Vagina (tissue), 2 donors: ENCODE measurements around the gene DTX4. TPM values are rescaled to one million over a fixed set of nuclear protein-coding genes. Genes with fewer than 3 reads are reported as not detected.

Experiments
- DNase-seq, 2 donors: peaks; one replicate each; pipeline ENCODE4 v3.0.0-alpha.2; 2017; ENCODE audit errors: extremely low spot score in 2 of 2
- H3K27ac ChIP-seq: fragments of 200-600 bp; sonication (generic); one replicate; pipeline ENCODE4 v1.5.1; 2019
- H3K27me3 ChIP-seq: fragments of 200-600 bp; sonication (generic); one replicate; pipeline ENCODE4 v1.5.1; 2019
- H3K36me3 ChIP-seq, 2 donors: fragments of 200-600 bp; sonication (generic); one replicate each; pipeline ENCODE4 v1.5.1; 2017 to 2019
- H3K4me1 ChIP-seq: fragments of 200-600 bp; sonication (generic); one replicate; pipeline ENCODE4 v1.5.1; 2019
- H3K4me3 ChIP-seq, 2 donors: fragments of 200-600 bp; sonication (generic); 1 replicate in 1 of 2; 2 replicates in 1 of 2; pipeline ENCODE4 v1.5.1; 2016 to 2019
- H3K9me3 ChIP-seq: fragments of 200-600 bp; sonication (generic); one replicate; pipeline ENCODE4 v1.5.1; 2019
- POLR2A ChIP-seq, 2 donors: fragments of 450-650 bp; IDR thresholded peaks; one replicate each; pipeline ENCODE4 v1.6.1; 2017; ENCODE audit warnings: antibody characterized with exemption in 2 of 2, mild to moderate bottlenecking in 2 of 2, moderate library complexity in 2 of 2
- POLR2AphosphoS5 ChIP-seq, 2 donors: sonication (generic); formaldehyde crosslinking; IDR thresholded peaks; one replicate each; pipeline ENCODE4 v1.9.0; 2017; ENCODE audit warnings: antibody characterized with exemption in 2 of 2, mild to moderate bottlenecking in 2 of 2, low read depth in 1 of 2; ENCODE audit not compliant: insufficient read depth in 1 of 2
- intact Hi-C: fragments of 100-400 bp; cut with DNase I; formaldehyde crosslinking; loops from one replicate; pipeline ENCODE4 v1.15.1; 2023
- total RNA-seq: library from RNA; depleted of rRNA; stranded (reverse); fragments of >200 nt; gene quantifications from one replicate; pipeline ENCODE4 v1.2.3, GENCODE V29; 2016
- TF ChIP-seq, protein P1 (sequence below), 3 experiments: fragments of 450-650 bp in 2 of 3; fragments of 200-600 bp in 1 of 3; sonication (generic) in 1 of 3; IDR thresholded peaks; one replicate each; pipeline ENCODE4 v1.5.1; 2017 to 2019; ENCODE audit warnings: antibody characterized with exemption in 3 of 3, mild to moderate bottlenecking in 2 of 3, moderate library complexity in 2 of 3

The DTX4 gene
- total RNA-seq, 1 donor from 2014 or later, result 8.1 TPM

DNA sequence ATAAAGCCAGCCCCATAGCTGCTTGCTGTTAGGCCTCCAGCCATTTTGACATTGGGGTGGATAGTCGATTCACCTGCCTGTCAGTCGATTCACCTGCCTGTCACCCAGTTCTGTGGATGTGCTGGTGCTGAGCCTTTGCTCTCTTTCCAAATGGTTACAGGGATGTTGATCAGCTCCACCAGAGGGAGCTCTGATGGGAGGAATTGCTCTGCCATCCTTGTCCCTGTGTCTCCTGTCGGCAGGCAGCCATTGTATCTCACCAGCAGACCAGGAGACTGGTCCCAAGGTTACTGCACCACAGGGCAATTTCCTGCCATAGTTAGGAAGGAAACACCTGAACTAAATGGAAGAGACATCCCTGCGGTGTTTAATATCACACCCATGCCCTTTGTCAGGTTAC, 34.7 kb downstream of the DTX4 start:
- Histone ChIP-seq H3K27me3 (no peaks in the 10 kb centered on the region), H3K36me3 (peaks cover 0 to 12% of the 10 kb centered on the region in 2 donors), H3K4me3 (no peak overlapping the region), H3K4me1 (no peaks in the 10 kb centered on the region), H3K9me3 (no peaks in the 10 kb centered on the region), H3K27ac (no peak overlapping the region)
- DNase-seq, result no peak
- no peak for TF ChIP-seq POLR2A (IDR thresholded peaks at IDR 0.05)
- no peak for TF ChIP-seq POLR2AphosphoS5 (IDR thresholded peaks at IDR 0.05; ENCODE audit: insufficient read depth in 1 of 2, low read depth in 1 of 2)
- TF ChIP-seq, protein P1, sequence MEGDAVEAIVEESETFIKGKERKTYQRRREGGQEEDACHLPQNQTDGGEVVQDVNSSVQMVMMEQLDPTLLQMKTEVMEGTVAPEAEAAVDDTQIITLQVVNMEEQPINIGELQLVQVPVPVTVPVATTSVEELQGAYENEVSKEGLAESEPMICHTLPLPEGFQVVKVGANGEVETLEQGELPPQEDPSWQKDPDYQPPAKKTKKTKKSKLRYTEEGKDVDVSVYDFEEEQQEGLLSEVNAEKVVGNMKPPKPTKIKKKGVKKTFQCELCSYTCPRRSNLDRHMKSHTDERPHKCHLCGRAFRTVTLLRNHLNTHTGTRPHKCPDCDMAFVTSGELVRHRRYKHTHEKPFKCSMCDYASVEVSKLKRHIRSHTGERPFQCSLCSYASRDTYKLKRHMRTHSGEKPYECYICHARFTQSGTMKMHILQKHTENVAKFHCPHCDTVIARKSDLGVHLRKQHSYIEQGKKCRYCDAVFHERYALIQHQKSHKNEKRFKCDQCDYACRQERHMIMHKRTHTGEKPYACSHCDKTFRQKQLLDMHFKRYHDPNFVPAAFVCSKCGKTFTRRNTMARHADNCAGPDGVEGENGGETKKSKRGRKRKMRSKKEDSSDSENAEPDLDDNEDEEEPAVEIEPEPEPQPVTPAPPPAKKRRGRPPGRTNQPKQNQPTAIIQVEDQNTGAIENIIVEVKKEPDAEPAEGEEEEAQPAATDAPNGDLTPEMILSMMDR (IDR thresholded peaks at IDR 0.05), result peak in 2 of 3 experiments; percentile 5 to 26
- intact Hi-C loops, result loop anchor here (1.0 kb wide), 1 partner anchor 34 kb away; the partner anchor contains the start of gene DTX4

DNA sequence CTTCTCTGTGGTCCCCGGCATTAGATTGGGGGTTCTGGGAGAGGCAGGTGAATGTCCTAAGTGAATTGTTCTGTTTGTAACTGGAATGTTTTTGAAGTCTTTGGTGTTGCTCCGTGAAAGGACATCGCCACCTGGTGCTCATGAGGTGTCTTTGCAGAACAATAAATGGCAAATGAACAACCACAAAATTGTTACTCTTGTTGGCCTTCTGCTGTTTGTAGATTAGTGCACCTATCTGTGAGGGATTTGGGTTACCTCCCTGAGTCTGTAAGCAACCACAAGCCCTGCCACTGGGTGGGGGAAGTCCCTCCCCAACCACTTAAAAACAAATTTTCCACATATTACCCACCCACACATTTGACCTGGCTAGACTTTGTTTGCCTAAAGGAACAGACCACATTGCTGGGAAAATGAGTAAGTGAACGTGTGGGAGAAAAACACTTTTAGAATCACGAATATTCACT, 36.1 kb downstream of the DTX4 start:
- TF ChIP-seq POLR2A (IDR thresholded peaks at IDR 0.05) (no peak), POLR2AphosphoS5 (IDR thresholded peaks at IDR 0.05; ENCODE audit: insufficient read depth in 1 of 2, low read depth in 1 of 2) (peak in 1 of 2 donors; percentile 13)
- TF ChIP-seq, protein P1 (IDR thresholded peaks at IDR 0.05), result peak; percentile 50 to 62 (median 51)
- intact Hi-C loops, result loop anchor here (1.0 kb wide), 1 partner anchor 36 kb away; the partner anchor contains the start of gene DTX4
- H3K36me3 ChIP-seq, result peaks cover 0 to 12% of the 10 kb centered on the region in 2 donors
- no peak for DNase-seq
- H3K27ac ChIP-seq, result no peak overlapping the region
- H3K4me3 ChIP-seq, result no peak overlapping the region
- no peaks in the 10 kb centered on the region for H3K27me3 ChIP-seq
- H3K4me1 ChIP-seq, result no peaks in the 10 kb centered on the region
- no peaks in the 10 kb centered on the region for H3K9me3 ChIP-seq

DNA sequence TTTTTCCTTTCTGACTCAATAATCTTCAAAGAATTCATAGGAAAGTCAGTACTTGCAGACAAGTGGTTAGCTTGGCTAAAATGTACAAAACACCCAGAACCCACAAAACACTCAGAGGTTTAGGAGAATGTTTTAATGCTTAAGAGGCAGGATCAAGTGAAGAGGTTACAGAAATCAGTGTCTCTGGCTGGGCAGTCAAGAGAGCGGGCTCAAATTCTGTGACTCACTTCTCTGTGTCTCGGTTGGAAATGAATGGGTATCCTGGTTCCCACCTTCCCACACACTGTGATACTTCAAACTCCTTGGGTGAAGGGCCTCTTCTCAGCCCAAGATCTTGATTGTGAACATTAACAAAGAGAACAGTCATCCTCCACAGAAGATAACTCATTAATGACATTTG, 37.0 kb downstream of the DTX4 start:
- DNase-seq, result no peak
- no peak for TF ChIP-seq POLR2AphosphoS5 (IDR thresholded peaks at IDR 0.05; ENCODE audit: insufficient read depth in 1 of 2, low read depth in 1 of 2)
- TF ChIP-seq, protein P1 (IDR thresholded peaks at IDR 0.05), result no peak
- TF ChIP-seq POLR2A (IDR thresholded peaks at IDR 0.05), result no peak
- Histone ChIP-seq H3K9me3 (no peaks in the 10 kb centered on the region), H3K4me1 (no peaks in the 10 kb centered on the region), H3K4me3 (no peak overlapping the region), H3K27me3 (no peaks in the 10 kb centered on the region), H3K27ac (no peak overlapping the region), H3K36me3 (peaks cover 0 to 12% of the 10 kb centered on the region in 2 donors)
- intact Hi-C loops, result no loop called here

DNA sequence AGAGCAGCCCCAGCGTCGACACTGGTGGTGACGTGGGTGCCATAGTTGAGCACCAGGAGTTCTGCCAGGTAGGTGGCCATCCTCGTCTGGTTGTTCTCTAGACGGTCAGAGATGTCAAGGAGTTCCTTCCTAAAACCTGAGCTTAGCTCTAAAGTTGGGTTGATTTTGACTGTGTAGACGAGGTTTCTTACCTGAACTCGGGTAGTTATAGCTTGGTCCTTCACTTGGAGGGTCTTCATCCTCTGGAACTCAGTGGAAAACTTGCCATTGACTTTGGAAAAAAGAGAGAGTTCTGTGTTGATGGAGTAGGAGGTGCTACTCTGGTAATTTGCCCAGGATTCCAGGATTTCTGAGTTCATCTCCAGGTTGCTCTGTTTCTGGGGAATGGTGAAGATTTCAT, 40.3 kb downstream of the DTX4 start:
- TF ChIP-seq POLR2AphosphoS5 (IDR thresholded peaks at IDR 0.05; ENCODE audit: insufficient read depth in 1 of 2, low read depth in 1 of 2) (no peak), POLR2A (IDR thresholded peaks at IDR 0.05) (no peak)
- TF ChIP-seq, protein P1 (IDR thresholded peaks at IDR 0.05), result no peak
- no peak overlapping the region for H3K4me3 ChIP-seq
- peak in 1 of 2 donors; percentile 34 for DNase-seq
- H3K27ac ChIP-seq, result no peak overlapping the region
- H3K36me3 ChIP-seq, result no peaks in the 10 kb centered on the region
- no peaks in the 10 kb centered on the region for H3K27me3 ChIP-seq
- H3K9me3 ChIP-seq, result no peaks in the 10 kb centered on the region
- intact Hi-C loops, result loop anchor here (10.0 kb wide), 1 partner anchor 73 kb away; no protein-coding TSS in a partner anchor
- peaks cover 9% of the 10 kb centered on the region for H3K4me1 ChIP-seq
